Measurements from ENCODE around the gene DGKH. TPM values are rescaled to one million over a fixed set of nuclear protein-coding genes. Genes with fewer than 3 reads are reported as not detected.

DGKH gene
- total and polyA plus RNA-seq, 10 of the 15 experiments (the other 5 are each of a cell fraction or from before 2014, with no cell fraction given), result 1.3 to 15.2 (median 7.3) TPM

- TF ChIP-seq, protein P1, sequence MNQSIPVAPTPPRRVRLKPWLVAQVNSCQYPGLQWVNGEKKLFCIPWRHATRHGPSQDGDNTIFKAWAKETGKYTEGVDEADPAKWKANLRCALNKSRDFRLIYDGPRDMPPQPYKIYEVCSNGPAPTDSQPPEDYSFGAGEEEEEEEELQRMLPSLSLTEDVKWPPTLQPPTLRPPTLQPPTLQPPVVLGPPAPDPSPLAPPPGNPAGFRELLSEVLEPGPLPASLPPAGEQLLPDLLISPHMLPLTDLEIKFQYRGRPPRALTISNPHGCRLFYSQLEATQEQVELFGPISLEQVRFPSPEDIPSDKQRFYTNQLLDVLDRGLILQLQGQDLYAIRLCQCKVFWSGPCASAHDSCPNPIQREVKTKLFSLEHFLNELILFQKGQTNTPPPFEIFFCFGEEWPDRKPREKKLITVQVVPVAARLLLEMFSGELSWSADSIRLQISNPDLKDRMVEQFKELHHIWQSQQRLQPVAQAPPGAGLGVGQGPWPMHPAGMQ (IDR thresholded peaks at IDR 0.05; ENCODE audit: borderline replicate concordance), result peak; percentile 89
- no peak; the same call in 1 of the 2 replicates for TF ChIP-seq RB1 (IDR thresholded peaks at IDR 0.05; ENCODE audit: borderline replicate concordance)
These were observed 223.1 kb downstream of the DGKH start (continued) for GRCh38 chr13:42271337-42272114.

DNA sequence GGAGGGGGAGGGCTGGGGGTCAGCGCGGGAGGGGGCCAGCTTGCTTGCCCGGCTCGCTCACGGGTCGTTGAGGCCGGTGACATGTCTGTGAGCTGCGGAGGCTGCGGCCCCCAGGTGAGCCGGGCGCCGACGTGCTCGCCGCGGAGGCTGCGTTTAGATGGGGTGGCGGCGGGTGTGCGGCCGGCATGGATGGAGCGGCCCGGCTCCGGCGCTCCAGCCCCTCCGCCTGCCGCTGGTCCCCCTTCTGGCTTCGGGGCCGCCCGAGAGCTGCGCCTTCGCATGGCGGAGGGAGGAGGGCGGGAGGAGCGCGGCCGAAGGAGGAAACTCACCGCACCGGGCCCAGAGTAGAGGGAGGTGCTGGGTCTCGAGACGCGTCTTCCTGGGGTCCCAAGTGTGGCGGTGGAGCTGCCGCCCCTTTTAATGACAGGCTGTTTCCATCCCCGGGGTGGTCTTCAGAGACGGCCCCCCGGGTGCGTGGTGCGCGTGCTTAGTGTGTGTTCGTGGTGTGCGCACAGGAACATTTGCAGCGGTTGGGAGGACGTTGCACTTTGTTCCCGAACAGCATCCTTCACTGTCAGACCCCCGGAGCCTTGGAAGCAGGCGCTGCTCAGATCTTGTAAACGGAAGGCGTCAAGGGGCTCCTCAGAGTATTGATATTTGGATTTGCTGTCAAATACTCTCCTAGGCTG, 223.8 kb downstream of the DGKH start, which contains the start of gene AKAP11:
Gene AKAP11, plus strand, starts transcription at position 38 of the 689 bp plus-strand sequence. CDS start 14,197 bp downstream, outside the sequence.
- no peak for FAIRE-seq
- H3K4me2 ChIP-seq (ENCODE audit: control insufficient read depth, insufficient read depth), result peak within 1 kb of the TSS; percentile 77
- TF ChIP-seq SIX5 (IDR thresholded peaks at IDR 0.05; ENCODE audit: low read depth, low read length, severe bottlenecking) (no peak), RUNX3 (IDR thresholded peaks at IDR 0.05; ENCODE audit: low read length) (peak; percentile 36; the same call in 1 of the 2 replicates), HDAC2 (IDR thresholded peaks at IDR 0.05) (no peak), GABPA (IDR thresholded peaks at IDR 0.05; ENCODE audit: low read depth) (no peak), FOS (IDR thresholded peaks at IDR 0.05; ENCODE audit: borderline replicate concordance, extremely low read depth, insufficient read length) (no peak), ATF7 (IDR thresholded peaks at IDR 0.05; ENCODE audit: low read depth) (no peak), ASH2L (IDR thresholded peaks at IDR 0.05; ENCODE audit: borderline replicate concordance, low read depth) (no peak), PAX5 (IDR thresholded peaks at IDR 0.05; ENCODE audit: borderline replicate concordance, low read depth, low read length) (no peak), ATF3 (IDR thresholded peaks at IDR 0.05; ENCODE audit: borderline replicate concordance, extremely low read depth, low read depth, low read length) (no peak), ZNF24 (IDR thresholded peaks at IDR 0.05) (no peak), BRCA1 (IDR thresholded peaks at IDR 0.05; ENCODE audit: low read depth, low read length) (no peak)
- TF ChIP-seq, protein P1 (IDR thresholded peaks at IDR 0.05; ENCODE audit: borderline replicate concordance), result no peak
- TF ChIP-seq, protein P2, sequence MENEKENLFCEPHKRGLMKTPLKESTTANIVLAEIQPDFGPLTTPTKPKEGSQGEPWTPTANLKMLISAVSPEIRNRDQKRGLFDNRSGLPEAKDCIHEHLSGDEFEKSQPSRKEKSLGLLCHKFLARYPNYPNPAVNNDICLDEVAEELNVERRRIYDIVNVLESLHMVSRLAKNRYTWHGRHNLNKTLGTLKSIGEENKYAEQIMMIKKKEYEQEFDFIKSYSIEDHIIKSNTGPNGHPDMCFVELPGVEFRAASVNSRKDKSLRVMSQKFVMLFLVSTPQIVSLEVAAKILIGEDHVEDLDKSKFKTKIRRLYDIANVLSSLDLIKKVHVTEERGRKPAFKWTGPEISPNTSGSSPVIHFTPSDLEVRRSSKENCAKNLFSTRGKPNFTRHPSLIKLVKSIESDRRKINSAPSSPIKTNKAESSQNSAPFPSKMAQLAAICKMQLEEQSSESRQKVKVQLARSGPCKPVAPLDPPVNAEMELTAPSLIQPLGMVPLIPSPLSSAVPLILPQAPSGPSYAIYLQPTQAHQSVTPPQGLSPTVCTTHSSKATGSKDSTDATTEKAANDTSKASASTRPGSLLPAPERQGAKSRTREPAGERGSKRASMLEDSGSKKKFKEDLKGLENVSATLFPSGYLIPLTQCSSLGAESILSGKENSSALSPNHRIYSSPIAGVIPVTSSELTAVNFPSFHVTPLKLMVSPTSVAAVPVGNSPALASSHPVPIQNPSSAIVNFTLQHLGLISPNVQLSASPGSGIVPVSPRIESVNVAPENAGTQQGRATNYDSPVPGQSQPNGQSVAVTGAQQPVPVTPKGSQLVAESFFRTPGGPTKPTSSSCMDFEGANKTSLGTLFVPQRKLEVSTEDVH (IDR thresholded peaks at IDR 0.05; ENCODE audit: low read depth, partially characterized antibody), result no peak

More for the DNA sequence above, 223.8 kb downstream of the DGKH start, which contains the start of gene AKAP11:
- Histone ChIP-seq H3K27me3 (replicated peaks in 1 of 2; ENCODE audit: control insufficient read depth in 2 of 2, insufficient read depth in 2 of 2, low read length in 1 of 2) (no peaks in the 10 kb centered on the region), H3K4me3 (peak within 1 kb of the TSS; percentile 90), H3K27ac (ENCODE audit: control insufficient read depth, insufficient read depth) (peak within 1 kb of the TSS; percentile 93), H3K9me3 (replicated peaks; ENCODE audit: control insufficient read depth, insufficient read depth, low read length) (no peaks in the 10 kb centered on the region; the same call in 2 of the 3 replicates), H4K20me1 (ENCODE audit: control insufficient read depth, insufficient read depth) (no peaks in the 10 kb centered on the region), H3K79me2 (ENCODE audit: control insufficient read depth, insufficient read depth, low read length) (peaks cover 58% of the 10 kb centered on the region), H3K4me1 (ENCODE audit: control insufficient read depth, insufficient read depth, low read length) (peaks cover 12% of the 10 kb centered on the region), H3K9ac (ENCODE audit: control insufficient read depth, insufficient read depth, low read length) (peak within 1 kb of the TSS; percentile 93), H2AFZ (ENCODE audit: control insufficient read depth, low read depth, low read length) (peak within 1 kb of the TSS; percentile 78), H3K36me3 (ENCODE audit: control insufficient read depth in 2 of 2, insufficient read depth in 2 of 2, low read length in 1 of 2) (peaks cover 0 to under 1% of the 10 kb centered on the region in 2 experiments; a peak in 1 of 4 replicates)
- under 1% methylated on average over 52 of the region's 59 CpGs for WGBS (ENCODE audit: insufficient coverage, insufficient replicate concordance, low lambda C conversion rate, missing lambda C conversion rate)
- peak; percentile 26 for ATAC-seq
- ChIA-PET SMC1A (ENCODE audit: uncharacterized antibody, unreplicated experiment) (interaction anchor here (0.8 to 4.2 kb wide), 16 partner anchors 11 to 229 kb away, joined by 3 to 21 read pairs (median 4); no protein-coding TSS in a partner anchor), POLR2A (interaction anchor here (0.7 to 1.8 kb wide), 12 partner anchors 14 to 1135 kb away, joined by 3 to 7 read pairs (median 4); no protein-coding TSS in a partner anchor), CTCF (interaction anchor here (1.0 to 1.8 kb wide), 7 partner anchors 56 to 725 kb away, joined by 3 to 6 read pairs (median 3); no protein-coding TSS in a partner anchor), RAD21 (ENCODE audit: unreplicated experiment) (interaction anchor here (0.8 to 2.4 kb wide), 17 partner anchors 10 to 1211 kb away, joined by 3 to 12 read pairs (median 3); partner anchors contain the start of gene WBP4)
- intact Hi-C loops (cut with micrococcal nuclease; ENCODE audit: unreplicated experiment) (loop anchor here (5.0 to 10.0 kb wide), 5 partner anchors 135 to 1287 kb away; partner anchors contain the start of gene DGKH), in situ Hi-C loops (cut with MboI) (no loop called here)
- BruUV-seq (replicated peaks), result no TSS peak
- no peak for DNase-seq (ENCODE audit: low read depth, low spot score)
